ENCODE measurements around the gene KYNU.
"Not testable (repeated sequence)": the region's sequence is repeated elsewhere in the genome, so short reads cannot be mapped to it uniquely, and the experiment has no call there.

The KYNU gene

DNA sequence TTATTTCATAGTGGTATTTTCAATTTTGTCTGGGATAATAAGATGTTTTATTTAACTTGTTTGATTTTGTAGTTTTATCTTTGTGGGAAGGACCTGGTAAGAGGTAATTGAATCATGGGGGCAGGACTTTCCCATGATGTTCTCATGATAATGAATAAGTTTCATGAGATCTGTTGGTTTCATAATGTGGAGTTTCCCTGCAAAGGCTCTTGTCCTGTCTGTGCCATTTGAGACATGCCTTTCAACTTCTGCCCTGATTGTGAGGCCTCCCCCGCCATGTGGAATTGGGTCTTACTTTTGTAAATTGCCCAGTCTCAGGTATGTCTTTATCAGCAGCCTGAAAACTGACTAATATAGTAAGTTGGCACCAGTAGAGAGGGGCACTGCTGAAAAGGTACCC lies 174.0 kb downstream of the KYNU start:
- no peak overlapping the region for H2BK120ac ChIP-seq (ENCODE audit: insufficient read depth, low read length, poor library complexity)
- no peak overlapping the region for H3K9ac ChIP-seq (ENCODE audit: low read length)
- H2BK12ac ChIP-seq (ENCODE audit: low read length), result no peak overlapping the region
- no peak overlapping the region for H2AK5ac ChIP-seq (ENCODE audit: low read length)
- H3K9me3 ChIP-seq (ENCODE audit: insufficient read depth, low read depth, low read length), result peaks cover under 1% of the 10 kb centered on the region
- no peaks in the 10 kb centered on the region for H3K4me1 ChIP-seq (ENCODE audit: control insufficient read depth in 1 of 2, insufficient read depth in 2 of 2, low read length in 2 of 2)
- no peak for DNase-seq
- H2BK5ac ChIP-seq (ENCODE audit: low read depth, low read length, poor library complexity), result no peak overlapping the region
- H3K79me1 ChIP-seq (ENCODE audit: low read length), result no peaks in the 10 kb centered on the region
- no peaks in the 10 kb centered on the region for H3K27me3 ChIP-seq (ENCODE audit: insufficient read depth, low read length)
- no peak overlapping the region for H3K14ac ChIP-seq (ENCODE audit: low read length)
- H2AFZ ChIP-seq (ENCODE audit: insufficient read depth, low read length, poor library complexity), result no peak overlapping the region
- H3K79me2 ChIP-seq (ENCODE audit: control insufficient read depth, insufficient read depth, low read length, poor library complexity), result no peaks in the 10 kb centered on the region
- H3K4me2 ChIP-seq (ENCODE audit: low read length), result no peak overlapping the region
- no peak overlapping the region for H3K4ac ChIP-seq (ENCODE audit: low read depth, low read length)
- no peak overlapping the region for H3K27ac ChIP-seq (ENCODE audit: low read depth, low read length)
- no peak overlapping the region for H4K12ac ChIP-seq (ENCODE audit: low read depth, low read length)
- WGBS (ENCODE audit: extremely low coverage, insufficient coverage, insufficient read length), result no CpG with 5 or more reads among the region's 1 CpG
- no peak overlapping the region for H3K23ac ChIP-seq (ENCODE audit: low read length)
- H3K36me3 ChIP-seq (ENCODE audit: control insufficient read depth in 1 of 2, insufficient read depth in 2 of 2, low read length in 2 of 2), result no peaks in the 10 kb centered on the region
- H4K8ac ChIP-seq (ENCODE audit: low read depth, low read length), result no peak overlapping the region
- H3K4me3 ChIP-seq (ENCODE audit: low read depth, low read length), result no peak overlapping the region
- H4K91ac ChIP-seq (ENCODE audit: low read depth, low read length), result no peak overlapping the region
- H3K18ac ChIP-seq (ENCODE audit: low read length), result no peak overlapping the region

GRCh38 chr2:143053437-143053836 lies 176.0 kb downstream of the KYNU start:
- H3K36me3 ChIP-seq (ENCODE audit: control insufficient read depth in 1 of 2, insufficient read depth in 2 of 2, low read length in 2 of 2); H3K18ac ChIP-seq (ENCODE audit: low read length); DNase-seq; H3K4me1 ChIP-seq (ENCODE audit: control insufficient read depth in 1 of 2, insufficient read depth in 2 of 2, low read length in 2 of 2); H4K8ac ChIP-seq (ENCODE audit: low read depth, low read length); H3K4me3 ChIP-seq (ENCODE audit: low read depth, low read length); H2AFZ ChIP-seq (ENCODE audit: insufficient read depth, low read length, poor library complexity); H3K9ac ChIP-seq (ENCODE audit: low read length); H4K91ac ChIP-seq (ENCODE audit: low read depth, low read length); H3K27me3 ChIP-seq (ENCODE audit: insufficient read depth, low read length); H3K4ac ChIP-seq (ENCODE audit: low read depth, low read length); H2BK12ac ChIP-seq (ENCODE audit: low read length); H3K4me2 ChIP-seq (ENCODE audit: low read length); H2BK5ac ChIP-seq (ENCODE audit: low read depth, low read length, poor library complexity); H3K79me1 ChIP-seq (ENCODE audit: low read length); H3K23ac ChIP-seq (ENCODE audit: low read length); H3K9me3 ChIP-seq (ENCODE audit: insufficient read depth, low read depth, low read length); H3K14ac ChIP-seq (ENCODE audit: low read length); H2AK5ac ChIP-seq (ENCODE audit: low read length); H2BK120ac ChIP-seq (ENCODE audit: insufficient read depth, low read length, poor library complexity); H3K79me2 ChIP-seq (ENCODE audit: control insufficient read depth, insufficient read depth, low read length, poor library complexity); H4K12ac ChIP-seq (ENCODE audit: low read depth, low read length); H3K27ac ChIP-seq (ENCODE audit: low read depth, low read length): not testable (repeated sequence)
- WGBS (ENCODE audit: extremely low coverage, insufficient coverage, insufficient read length), result no CpG with 5 or more reads among the region's 4 CpGs

DNA sequence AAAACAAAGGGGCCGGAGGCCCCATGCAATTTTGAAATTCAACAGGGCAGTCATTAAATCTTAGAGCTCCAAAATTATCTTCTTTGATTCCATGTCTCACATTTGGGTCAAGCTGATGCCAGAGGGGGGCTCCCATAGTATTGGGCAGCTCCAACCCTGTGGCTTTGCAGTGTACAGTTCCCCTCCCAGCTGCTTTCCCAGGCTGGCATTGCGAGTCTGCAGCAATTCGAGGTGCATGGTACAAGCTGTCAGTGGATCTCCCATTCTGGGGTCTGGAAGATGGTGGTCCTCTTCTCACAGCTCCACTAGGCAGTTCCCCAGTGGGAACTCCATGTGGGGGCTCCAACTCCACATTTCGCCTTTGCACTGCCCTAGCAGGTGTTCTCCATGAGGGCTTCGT lies 179.1 kb downstream of the KYNU start:
- H3K79me1 ChIP-seq (ENCODE audit: low read length), result no peaks in the 10 kb centered on the region
- H3K9ac ChIP-seq (ENCODE audit: low read length), result no peak overlapping the region
- H4K91ac ChIP-seq (ENCODE audit: low read depth, low read length), result no peak overlapping the region
- no peak overlapping the region for H3K4ac ChIP-seq (ENCODE audit: low read depth, low read length)
- no peak overlapping the region for H3K27ac ChIP-seq (ENCODE audit: low read depth, low read length)
- H4K8ac ChIP-seq (ENCODE audit: low read depth, low read length), result no peak overlapping the region
- no peaks in the 10 kb centered on the region for H3K79me2 ChIP-seq (ENCODE audit: control insufficient read depth, insufficient read depth, low read length, poor library complexity)
- no peak overlapping the region for H3K18ac ChIP-seq (ENCODE audit: low read length)
- no CpG with 5 or more reads among the region's 5 CpGs for WGBS (ENCODE audit: extremely low coverage, insufficient coverage, insufficient read length)
- no peak overlapping the region for H2BK5ac ChIP-seq (ENCODE audit: low read depth, low read length, poor library complexity)
- no peak overlapping the region for H2BK12ac ChIP-seq (ENCODE audit: low read length)
- H3K4me2 ChIP-seq (ENCODE audit: low read length), result no peak overlapping the region
- H3K36me3 ChIP-seq (ENCODE audit: control insufficient read depth in 1 of 2, insufficient read depth in 2 of 2, low read length in 2 of 2), result no peaks in the 10 kb centered on the region
- H3K4me3 ChIP-seq (ENCODE audit: low read depth, low read length), result no peak overlapping the region
- no peaks in the 10 kb centered on the region for H3K4me1 ChIP-seq (ENCODE audit: control insufficient read depth in 1 of 2, insufficient read depth in 2 of 2, low read length in 2 of 2)
- no peak overlapping the region for H2AFZ ChIP-seq (ENCODE audit: insufficient read depth, low read length, poor library complexity)
- peaks cover 7% of the 10 kb centered on the region for H3K9me3 ChIP-seq (ENCODE audit: insufficient read depth, low read depth, low read length)
- H3K27me3 ChIP-seq (ENCODE audit: insufficient read depth, low read length), result no peaks in the 10 kb centered on the region
- no peak overlapping the region for H3K23ac ChIP-seq (ENCODE audit: low read length)
- no peak overlapping the region for H3K14ac ChIP-seq (ENCODE audit: low read length)
- no peak overlapping the region for H2AK5ac ChIP-seq (ENCODE audit: low read length)
- no peak for DNase-seq
- no peak overlapping the region for H4K12ac ChIP-seq (ENCODE audit: low read depth, low read length)
- no peak overlapping the region for H2BK120ac ChIP-seq (ENCODE audit: insufficient read depth, low read length, poor library complexity)

DNA sequence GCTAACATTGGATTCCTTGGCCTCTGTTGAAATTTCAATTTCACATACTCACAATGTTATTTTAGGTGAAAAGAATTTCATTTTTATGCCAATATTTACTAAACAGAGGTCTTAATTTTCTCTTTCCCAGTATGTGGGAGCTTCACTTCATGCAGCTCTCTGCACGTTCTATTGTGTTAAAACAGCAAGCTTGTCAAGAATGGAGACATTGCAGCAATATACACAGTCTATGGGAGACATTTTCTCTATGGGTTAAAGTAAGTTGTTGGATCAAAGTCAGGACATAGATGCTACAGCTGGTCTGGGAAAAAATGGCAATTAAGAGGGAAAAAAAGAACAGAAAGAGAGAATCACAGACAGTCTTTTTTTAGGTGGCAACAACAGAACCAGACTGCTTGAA lies 181.4 kb downstream of the KYNU start:
- H4K12ac ChIP-seq (ENCODE audit: low read depth, low read length), result no peak overlapping the region
- no peaks in the 10 kb centered on the region for H3K27me3 ChIP-seq (ENCODE audit: insufficient read depth, low read length)
- H3K79me2 ChIP-seq (ENCODE audit: control insufficient read depth, insufficient read depth, low read length, poor library complexity), result no peaks in the 10 kb centered on the region
- WGBS (ENCODE audit: extremely low coverage, insufficient coverage, insufficient read length), result no CpG with 5 or more reads among the region's 1 CpG
- H3K4me2 ChIP-seq (ENCODE audit: low read length), result no peak overlapping the region
- H3K14ac ChIP-seq (ENCODE audit: low read length), result no peak overlapping the region
- H3K36me3 ChIP-seq (ENCODE audit: control insufficient read depth in 1 of 2, insufficient read depth in 2 of 2, low read length in 2 of 2), result no peaks in the 10 kb centered on the region
- H3K79me1 ChIP-seq (ENCODE audit: low read length), result no peaks in the 10 kb centered on the region
- no peak overlapping the region for H3K4me3 ChIP-seq (ENCODE audit: low read depth, low read length)
- H3K4ac ChIP-seq (ENCODE audit: low read depth, low read length), result no peak overlapping the region
- H3K27ac ChIP-seq (ENCODE audit: low read depth, low read length), result no peak overlapping the region
- H3K9me3 ChIP-seq (ENCODE audit: insufficient read depth, low read depth, low read length), result peaks cover 7% of the 10 kb centered on the region
- H3K9ac ChIP-seq (ENCODE audit: low read length), result no peak overlapping the region
- no peak overlapping the region for H3K18ac ChIP-seq (ENCODE audit: low read length)
- no peak overlapping the region for H4K91ac ChIP-seq (ENCODE audit: low read depth, low read length)
- no peak overlapping the region for H2BK12ac ChIP-seq (ENCODE audit: low read length)
- H2AFZ ChIP-seq (ENCODE audit: insufficient read depth, low read length, poor library complexity), result no peak overlapping the region
- no peak overlapping the region for H3K23ac ChIP-seq (ENCODE audit: low read length)
- no peak overlapping the region for H2AK5ac ChIP-seq (ENCODE audit: low read length)
- no peak overlapping the region for H2BK5ac ChIP-seq (ENCODE audit: low read depth, low read length, poor library complexity)
- H4K8ac ChIP-seq (ENCODE audit: low read depth, low read length), result no peak overlapping the region
- no peak for DNase-seq
- no peaks in the 10 kb centered on the region for H3K4me1 ChIP-seq (ENCODE audit: control insufficient read depth in 1 of 2, insufficient read depth in 2 of 2, low read length in 2 of 2)
- H2BK120ac ChIP-seq (ENCODE audit: insufficient read depth, low read length, poor library complexity), result no peak overlapping the region
